GM10266 (cell line): Measurements from ENCODE around the gene MED14.
"Not testable (repeated sequence)": the region's sequence is repeated elsewhere in the genome, so short reads cannot be mapped to it uniquely, and the experiment has no call there.

ENCODE experiments used
- DNase-seq: peaks from one replicate; pipeline ENCODE4 v3.0.0; 2012; ENCODE audit errors: extremely low spot score
- TF ChIP-seq, protein P1 (sequence below): IDR thresholded peaks from 2 replicates; pipeline ENCODE4 v1.5.1; 2012; ENCODE audit warnings: mild to moderate bottlenecking, low read depth; ENCODE audit not compliant: control insufficient read depth, insufficient read depth; ENCODE audit errors: missing control alignments

Gene MED14

GRCh38 chrX:40749681-40750494 lies 14.5 kb upstream of the MED14 start:
- no peak for DNase-seq
- TF ChIP-seq, protein P1, sequence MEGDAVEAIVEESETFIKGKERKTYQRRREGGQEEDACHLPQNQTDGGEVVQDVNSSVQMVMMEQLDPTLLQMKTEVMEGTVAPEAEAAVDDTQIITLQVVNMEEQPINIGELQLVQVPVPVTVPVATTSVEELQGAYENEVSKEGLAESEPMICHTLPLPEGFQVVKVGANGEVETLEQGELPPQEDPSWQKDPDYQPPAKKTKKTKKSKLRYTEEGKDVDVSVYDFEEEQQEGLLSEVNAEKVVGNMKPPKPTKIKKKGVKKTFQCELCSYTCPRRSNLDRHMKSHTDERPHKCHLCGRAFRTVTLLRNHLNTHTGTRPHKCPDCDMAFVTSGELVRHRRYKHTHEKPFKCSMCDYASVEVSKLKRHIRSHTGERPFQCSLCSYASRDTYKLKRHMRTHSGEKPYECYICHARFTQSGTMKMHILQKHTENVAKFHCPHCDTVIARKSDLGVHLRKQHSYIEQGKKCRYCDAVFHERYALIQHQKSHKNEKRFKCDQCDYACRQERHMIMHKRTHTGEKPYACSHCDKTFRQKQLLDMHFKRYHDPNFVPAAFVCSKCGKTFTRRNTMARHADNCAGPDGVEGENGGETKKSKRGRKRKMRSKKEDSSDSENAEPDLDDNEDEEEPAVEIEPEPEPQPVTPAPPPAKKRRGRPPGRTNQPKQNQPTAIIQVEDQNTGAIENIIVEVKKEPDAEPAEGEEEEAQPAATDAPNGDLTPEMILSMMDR, result no peak

DNA sequence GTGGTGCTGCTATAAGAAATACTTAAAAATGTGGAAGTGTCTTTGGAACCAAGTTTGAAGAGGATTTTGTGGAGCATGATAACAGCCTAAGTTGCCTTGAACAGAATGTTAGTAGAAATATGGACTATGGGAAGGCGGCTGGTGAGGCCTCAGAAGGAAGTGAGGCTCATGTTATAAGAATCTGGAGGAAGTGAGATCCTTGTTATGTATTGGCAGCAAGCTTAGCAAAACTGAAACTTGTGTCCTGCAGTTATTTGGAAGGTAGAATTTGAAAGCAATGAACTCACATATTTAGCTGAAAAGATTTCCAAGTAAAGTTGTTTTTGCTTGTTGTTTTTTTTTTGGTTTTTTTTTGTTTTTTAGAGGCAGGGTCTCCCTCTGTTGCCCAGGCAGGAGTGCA lies 13.6 kb upstream of the MED14 start:
- TF ChIP-seq, protein P1, result no peak

DNA sequence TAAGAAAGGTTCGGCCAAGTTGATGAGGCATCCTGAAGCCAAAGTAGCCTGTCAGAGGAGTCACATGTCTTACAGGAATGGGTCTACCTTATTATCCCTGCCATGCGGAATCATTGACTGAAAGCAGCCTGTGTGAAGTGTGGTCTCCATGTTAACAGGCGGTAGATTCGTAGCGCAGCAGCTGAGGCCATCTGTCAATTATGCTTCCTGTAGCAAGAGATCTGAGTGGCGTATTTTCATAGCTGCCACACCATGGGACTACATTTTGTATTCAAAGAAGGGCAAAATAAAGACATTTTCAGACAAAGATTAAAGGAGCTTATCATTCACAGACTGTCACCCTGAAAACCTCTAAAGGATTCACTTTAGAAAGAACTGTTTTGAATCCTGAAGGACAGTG lies 11.2 kb upstream of the MED14 start:
- DNase-seq, result no peak
- TF ChIP-seq, protein P1, result no peak

More for the DNA sequence above, 13.6 kb upstream of the MED14 start:
- no peak for DNase-seq

- DNase-seq, result no peak
- TF ChIP-seq, protein P1, result no peak
These were observed 796 bp upstream of the MED14 start for GRCh38 chrX:40736170-40736505.

DNA sequence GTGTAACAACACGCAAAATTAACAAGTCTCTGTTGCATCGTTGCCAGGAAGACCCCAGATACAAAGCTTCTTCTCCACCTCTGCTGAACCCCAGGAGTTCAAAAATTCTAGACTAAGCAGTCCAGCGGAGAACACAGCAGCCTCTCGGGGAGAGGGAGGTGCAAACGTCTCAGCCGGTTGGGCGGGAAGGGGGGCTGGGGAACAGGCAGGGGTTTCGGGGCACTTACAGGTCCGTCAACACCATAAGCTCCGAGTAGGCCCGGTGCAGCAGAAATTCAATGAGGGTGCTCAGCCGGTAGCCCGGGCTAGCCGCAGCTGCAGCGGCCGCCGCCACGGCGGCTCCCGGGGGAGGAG lies 394 bp downstream of the MED14 start:
- TF ChIP-seq, protein P1, result no peak
- DNase-seq, result no peak

- no peak for DNase-seq
- TF ChIP-seq, protein P1, result no peak
These were observed 1.6 kb downstream of the MED14 start for GRCh38 chrX:40733706-40734105.

- DNase-seq, result not testable (repeated sequence)
These were observed 2.8 kb downstream of the MED14 start for GRCh38 chrX:40732499-40732898.
